RWPE2 (cell line): ENCODE measurements around the gene DNAH11.

ENCODE experiments used
- ATAC-seq: fragments of 200-7000 bp; cut with Tn5 transposase; 3 replicates; pipeline ENCODE4 v1.9.1; 2021; ENCODE audit warnings: low read depth
- DNase-seq: peaks from one replicate; pipeline ENCODE4 v3.0.0-alpha.2; 2020; ENCODE audit warnings: low spot score
- H3K27ac ChIP-seq: fragments of 450-650 bp; 2 replicates; pipeline ENCODE4 v1.5.1; 2017; ENCODE audit warnings: mild to moderate bottlenecking; ENCODE audit not compliant: poor library complexity, severe bottlenecking
- H3K27me3 ChIP-seq: fragments of 250-450 bp; sonication (Bioruptor Pico); 2 replicates; pipeline ENCODE4 v1.5.1; 2021; ENCODE audit warnings: mild to moderate bottlenecking, moderate library complexity; ENCODE audit not compliant: insufficient read depth, poor library complexity, severe bottlenecking
- H3K36me3 ChIP-seq: fragments of 250-450 bp; sonication (Bioruptor Pico); 2 replicates; pipeline ENCODE4 v1.5.1; 2020; ENCODE audit warnings: low read depth, mild to moderate bottlenecking, moderate library complexity
- H3K4me1 ChIP-seq: fragments of 250-450 bp; sonication (Bioruptor Pico); 2 replicates; pipeline ENCODE4 v1.5.1; 2021; ENCODE audit warnings: mild to moderate bottlenecking, moderate library complexity; ENCODE audit not compliant: insufficient read depth, poor library complexity, severe bottlenecking
- H3K4me3 ChIP-seq: fragments of 250-450 bp; sonication (Bioruptor Pico); 2 replicates; pipeline ENCODE4 v1.5.1; 2021; ENCODE audit warnings: mild to moderate bottlenecking, moderate library complexity; ENCODE audit not compliant: severe bottlenecking
- H3K9me3 ChIP-seq: fragments of 250-450 bp; sonication (Bioruptor Pico); 2 replicates; pipeline ENCODE4 v1.5.1; 2021; ENCODE audit warnings: mild to moderate bottlenecking, moderate library complexity; ENCODE audit not compliant: severe bottlenecking
- TF ChIP-seq, protein P1 (sequence below): fragments of 450-650 bp; IDR thresholded peaks from one replicate; pipeline ENCODE4 v1.5.1; 2017; ENCODE audit warnings: mild to moderate bottlenecking, moderate library complexity; ENCODE audit not compliant: poor library complexity, severe bottlenecking

The DNAH11 gene

DNA sequence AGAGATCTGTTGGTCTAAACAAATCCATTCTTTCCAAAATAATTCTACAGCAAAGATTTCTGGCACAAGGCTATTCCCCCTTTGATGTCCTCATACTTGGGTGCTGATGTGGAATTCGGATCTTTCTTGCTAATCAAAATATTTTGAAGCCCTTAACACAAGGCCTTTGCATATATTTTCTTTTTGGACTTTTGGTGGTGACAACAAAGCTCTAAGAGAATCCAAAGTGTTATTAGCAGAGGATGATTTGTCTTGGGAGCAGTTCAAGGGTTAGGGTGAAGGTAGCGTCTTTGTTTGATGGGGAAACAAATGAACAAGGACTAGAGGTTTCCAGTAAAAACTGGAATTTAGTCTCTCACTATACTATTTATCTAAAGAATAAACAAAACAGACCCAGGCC, 205.0 kb downstream of the DNAH11 start:
- Histone ChIP-seq H3K4me3 (no peak overlapping the region), H3K27ac (no peak overlapping the region), H3K27me3 (no peaks in the 10 kb centered on the region), H3K4me1 (no peaks in the 10 kb centered on the region), H3K9me3 (no peaks in the 10 kb centered on the region), H3K36me3 (no peaks in the 10 kb centered on the region)
- ATAC-seq: no peak
- DNase-seq: no peak
- TF ChIP-seq, protein P1, sequence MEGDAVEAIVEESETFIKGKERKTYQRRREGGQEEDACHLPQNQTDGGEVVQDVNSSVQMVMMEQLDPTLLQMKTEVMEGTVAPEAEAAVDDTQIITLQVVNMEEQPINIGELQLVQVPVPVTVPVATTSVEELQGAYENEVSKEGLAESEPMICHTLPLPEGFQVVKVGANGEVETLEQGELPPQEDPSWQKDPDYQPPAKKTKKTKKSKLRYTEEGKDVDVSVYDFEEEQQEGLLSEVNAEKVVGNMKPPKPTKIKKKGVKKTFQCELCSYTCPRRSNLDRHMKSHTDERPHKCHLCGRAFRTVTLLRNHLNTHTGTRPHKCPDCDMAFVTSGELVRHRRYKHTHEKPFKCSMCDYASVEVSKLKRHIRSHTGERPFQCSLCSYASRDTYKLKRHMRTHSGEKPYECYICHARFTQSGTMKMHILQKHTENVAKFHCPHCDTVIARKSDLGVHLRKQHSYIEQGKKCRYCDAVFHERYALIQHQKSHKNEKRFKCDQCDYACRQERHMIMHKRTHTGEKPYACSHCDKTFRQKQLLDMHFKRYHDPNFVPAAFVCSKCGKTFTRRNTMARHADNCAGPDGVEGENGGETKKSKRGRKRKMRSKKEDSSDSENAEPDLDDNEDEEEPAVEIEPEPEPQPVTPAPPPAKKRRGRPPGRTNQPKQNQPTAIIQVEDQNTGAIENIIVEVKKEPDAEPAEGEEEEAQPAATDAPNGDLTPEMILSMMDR: no peak

DNA sequence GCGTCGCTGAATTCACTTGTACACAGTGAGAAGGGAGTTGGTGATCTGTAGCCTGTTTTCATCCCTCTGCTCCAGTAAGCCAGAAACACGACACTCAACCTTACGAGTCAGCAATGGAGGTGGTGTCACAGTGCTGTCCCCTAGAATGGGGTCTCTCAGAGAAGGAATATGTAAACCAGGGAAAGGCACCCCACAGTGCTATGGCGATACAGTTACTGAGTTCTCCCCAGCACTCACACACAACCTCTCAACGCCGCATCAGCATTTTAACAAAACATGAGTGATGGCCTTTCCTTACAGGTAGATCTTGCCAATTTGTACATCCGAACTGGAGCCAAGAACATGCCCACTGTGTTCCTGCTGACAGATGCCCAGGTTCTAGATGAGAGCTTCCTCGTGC, 206.5 kb downstream of the DNAH11 start:
- TF ChIP-seq, protein P1: no peak
- Histone ChIP-seq H3K9me3 (no peaks in the 10 kb centered on the region), H3K36me3 (no peaks in the 10 kb centered on the region), H3K27me3 (no peaks in the 10 kb centered on the region), H3K4me1 (no peaks in the 10 kb centered on the region), H3K4me3 (no peak overlapping the region), H3K27ac (no peak overlapping the region)
- DNase-seq: no peak
- no peak for ATAC-seq

DNA sequence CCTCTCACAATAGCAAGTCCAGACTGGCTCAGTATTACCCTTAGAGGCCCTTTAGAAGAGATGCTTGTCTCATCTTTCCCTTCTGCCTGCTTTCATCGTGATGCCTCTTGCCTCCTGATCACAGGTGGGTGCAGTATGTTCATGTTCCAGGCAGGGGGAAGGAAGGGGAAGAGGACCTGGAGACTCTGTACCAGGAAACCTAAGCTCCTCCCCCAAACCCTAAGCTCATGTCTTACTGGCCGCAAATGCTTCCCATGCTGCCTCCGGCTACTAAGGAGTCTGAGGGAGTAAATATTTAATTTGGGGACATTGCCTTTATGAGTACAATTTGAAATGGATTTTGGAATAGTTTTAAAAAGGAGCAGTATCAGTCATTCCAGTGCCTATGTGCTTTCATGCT, 210.2 kb downstream of the DNAH11 start:
- ATAC-seq (no peak), DNase-seq (no peak)
- H3K27ac ChIP-seq: no peak overlapping the region
- no peaks in the 10 kb centered on the region for H3K9me3 ChIP-seq
- H3K4me3 ChIP-seq: no peak overlapping the region
- TF ChIP-seq, protein P1: no peak
- H3K36me3 ChIP-seq: no peaks in the 10 kb centered on the region
- no peaks in the 10 kb centered on the region for H3K4me1 ChIP-seq
- H3K27me3 ChIP-seq: no peaks in the 10 kb centered on the region

DNA sequence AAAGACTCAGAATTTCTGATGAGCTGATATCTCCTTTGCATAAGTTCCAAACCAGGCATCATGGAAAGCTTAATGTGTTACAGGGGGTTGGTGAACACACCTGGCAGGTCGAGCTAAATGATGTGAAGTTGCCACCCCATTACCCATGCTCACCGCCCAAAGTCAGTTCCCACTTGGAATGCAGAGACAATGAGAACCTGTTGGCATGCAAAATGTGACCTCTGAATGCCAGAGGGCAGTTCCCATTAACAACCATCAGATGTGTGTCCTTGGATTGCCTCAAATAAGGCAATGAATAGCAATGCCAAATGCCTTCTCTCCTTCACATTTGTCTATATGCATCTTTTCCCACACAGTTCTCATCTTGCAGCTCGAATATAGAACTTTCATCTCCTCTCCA, 212.1 kb downstream of the DNAH11 start:
- Histone ChIP-seq H3K27ac (no peak overlapping the region), H3K9me3 (no peaks in the 10 kb centered on the region), H3K4me3 (no peak overlapping the region), H3K27me3 (no peaks in the 10 kb centered on the region), H3K4me1 (no peaks in the 10 kb centered on the region), H3K36me3 (no peaks in the 10 kb centered on the region)
- no peak for ATAC-seq
- DNase-seq: no peak
- TF ChIP-seq, protein P1: no peak

DNA sequence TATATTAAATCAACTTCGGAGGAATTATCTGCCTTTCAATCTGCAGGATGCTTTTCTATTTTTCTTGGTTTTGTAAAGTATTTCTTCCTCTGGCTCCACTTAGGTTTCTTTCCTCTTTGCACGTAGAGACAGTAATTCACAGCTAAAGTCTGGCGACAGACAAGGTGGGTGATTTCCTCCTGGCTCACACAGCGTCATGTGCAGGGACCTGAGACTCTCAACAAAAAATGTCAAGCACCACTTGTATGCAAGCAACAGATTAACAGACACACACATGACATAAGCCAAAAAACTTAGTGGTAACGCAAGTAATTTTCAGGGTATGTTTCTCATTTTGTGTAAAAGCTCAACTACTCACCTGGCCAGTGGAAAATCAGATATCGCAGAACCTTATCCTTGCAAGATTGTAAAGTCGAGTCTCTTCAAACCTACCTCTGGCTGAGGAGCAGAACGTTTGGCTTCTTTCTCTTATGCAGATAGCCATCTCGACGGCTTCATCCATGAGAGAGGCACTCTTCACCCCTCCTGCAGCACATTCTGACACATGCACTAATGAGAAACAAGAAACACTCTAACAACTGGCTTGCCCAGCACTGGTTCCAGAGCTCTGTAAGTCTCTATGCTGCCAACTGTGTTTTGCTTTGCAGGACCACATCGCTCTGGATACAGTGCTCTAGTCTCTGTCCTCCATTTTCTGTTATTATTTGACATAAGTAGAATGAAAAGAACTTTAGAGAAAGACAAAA, 214.9 kb downstream of the DNAH11 start:
- no peaks in the 10 kb centered on the region for H3K36me3 ChIP-seq
- TF ChIP-seq, protein P1: no peak
- ATAC-seq: no peak
- no peaks in the 10 kb centered on the region for H3K27me3 ChIP-seq
- H3K4me3 ChIP-seq: no peak overlapping the region
- H3K4me1 ChIP-seq: no peaks in the 10 kb centered on the region
- no peaks in the 10 kb centered on the region for H3K9me3 ChIP-seq
- DNase-seq: no peak
- H3K27ac ChIP-seq: no peak overlapping the region
